GM10266 (cell line): Measurements from ENCODE around the gene COASY.
"Not testable (repeated sequence)": the region's sequence is repeated elsewhere in the genome, so short reads cannot be mapped to it uniquely, and the experiment has no call there.

ENCODE experiments used
- DNase-seq: peaks from one replicate; pipeline ENCODE4 v3.0.0; 2012; ENCODE audit errors: extremely low spot score
- CTCF ChIP-seq: IDR thresholded peaks from 2 replicates; pipeline ENCODE4 v1.5.1; 2012; ENCODE audit warnings: mild to moderate bottlenecking, low read depth; ENCODE audit not compliant: control insufficient read depth, insufficient read depth; ENCODE audit errors: missing control alignments

Gene COASY

DNA sequence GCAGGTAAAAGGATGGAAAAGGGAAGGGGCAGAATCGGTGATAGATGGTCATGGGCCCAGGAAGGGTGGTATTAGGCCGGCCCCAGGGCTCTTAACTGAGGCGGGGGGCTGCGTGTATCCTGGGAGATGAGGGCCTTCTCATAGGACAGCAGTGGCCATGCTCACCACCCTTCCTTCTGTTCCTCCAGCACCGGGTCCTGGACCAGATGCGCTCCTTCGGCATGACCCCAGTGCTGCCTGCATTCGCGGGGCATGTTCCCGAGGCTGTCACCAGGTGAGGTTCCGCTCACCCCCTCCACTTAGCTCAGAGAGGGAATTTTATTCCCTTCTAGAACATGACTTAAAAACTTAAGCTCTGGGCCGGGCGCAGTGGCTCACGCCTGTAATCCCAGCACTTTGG lies 23.5 kb upstream of the COASY start:
- no peak for TF ChIP-seq CTCF
- DNase-seq: no peak

GRCh38 chr17:42540558-42540957 lies 21.4 kb upstream of the COASY start:
- DNase-seq: not testable (repeated sequence)

GRCh38 chr17:42541041-42541833 lies 20.7 kb upstream of the COASY start:
- no peak for DNase-seq
- no peak for TF ChIP-seq CTCF

DNA sequence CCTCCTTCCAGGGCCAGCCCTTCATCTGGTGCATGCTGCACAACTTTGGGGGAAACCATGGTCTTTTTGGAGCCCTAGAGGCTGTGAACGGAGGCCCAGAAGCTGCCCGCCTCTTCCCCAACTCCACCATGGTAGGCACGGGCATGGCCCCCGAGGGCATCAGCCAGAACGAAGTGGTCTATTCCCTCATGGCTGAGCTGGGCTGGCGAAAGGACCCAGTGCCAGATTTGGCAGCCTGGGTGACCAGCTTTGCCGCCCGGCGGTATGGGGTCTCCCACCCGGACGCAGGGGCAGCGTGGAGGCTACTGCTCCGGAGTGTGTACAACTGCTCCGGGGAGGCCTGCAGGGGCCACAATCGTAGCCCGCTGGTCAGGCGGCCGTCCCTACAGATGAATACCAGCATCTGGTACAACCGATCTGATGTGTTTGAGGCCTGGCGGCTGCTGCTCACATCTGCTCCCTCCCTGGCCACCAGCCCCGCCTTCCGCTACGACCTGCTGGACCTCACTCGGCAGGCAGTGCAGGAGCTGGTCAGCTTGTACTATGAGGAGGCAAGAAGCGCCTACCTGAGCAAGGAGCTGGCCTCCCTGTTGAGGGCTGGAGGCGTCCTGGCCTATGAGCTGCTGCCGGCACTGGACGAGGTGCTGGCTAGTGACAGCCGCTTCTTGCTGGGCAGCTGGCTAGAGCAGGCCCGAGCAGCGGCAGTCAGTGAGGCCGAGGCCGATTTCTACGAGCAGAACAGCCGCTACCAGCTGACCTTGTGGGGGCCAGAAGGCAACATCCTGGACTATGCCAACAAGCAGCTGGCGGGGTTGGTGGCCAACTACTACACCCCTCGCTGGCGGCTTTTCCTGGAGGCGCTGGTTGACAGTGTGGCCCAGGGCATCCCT lies 18.5 kb upstream of the COASY start:
- DNase-seq: no peak
- no peak for TF ChIP-seq CTCF

DNA sequence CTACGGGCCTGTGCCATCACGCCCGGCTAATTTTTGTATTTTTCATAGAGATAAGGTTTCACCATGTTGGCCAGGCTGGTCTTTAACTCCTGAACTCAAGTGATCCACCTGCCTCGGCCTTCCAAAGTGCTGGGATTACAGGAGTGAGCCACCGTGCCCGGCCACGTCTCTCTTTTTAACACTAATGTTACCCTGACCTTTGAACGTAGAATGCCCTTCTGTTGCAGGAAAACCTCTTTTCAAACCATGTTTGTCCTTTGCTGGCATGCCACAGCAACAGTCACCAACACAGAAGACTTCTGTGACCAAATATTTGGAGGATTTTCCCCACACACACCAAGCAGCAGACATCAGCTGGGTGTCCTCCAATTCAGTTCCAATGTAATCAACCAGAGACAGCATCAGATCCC lies 17.1 kb upstream of the COASY start:
- TF ChIP-seq CTCF: no peak
- DNase-seq: no peak

- DNase-seq: not testable (repeated sequence)
Measured at GRCh38 chr17:42545755-42546505, 16.0 kb upstream of the COASY start.

DNA sequence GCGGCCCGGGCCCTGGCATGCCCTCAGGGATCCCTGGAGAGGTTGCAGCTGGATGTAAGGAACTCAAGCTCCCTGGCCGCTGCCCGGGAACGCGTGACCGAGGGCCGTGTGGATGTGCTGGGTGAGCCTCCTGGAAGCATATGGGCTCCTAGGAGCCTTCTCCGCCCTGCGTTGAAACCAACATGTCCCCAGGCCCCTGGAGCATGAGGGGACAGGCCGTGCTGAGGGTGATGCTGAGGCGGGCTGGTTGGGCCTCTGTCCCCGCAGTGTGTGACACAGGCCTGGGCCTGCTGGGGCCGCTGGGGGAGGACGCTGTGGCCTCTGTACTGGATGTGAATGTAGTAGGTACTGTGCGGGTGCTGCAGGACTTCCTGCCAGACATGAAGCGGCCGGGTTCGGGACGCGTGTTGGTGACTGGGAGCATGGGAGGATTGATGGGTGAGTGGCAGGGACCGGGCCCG lies 14.9 kb upstream of the COASY start:
- no peak for DNase-seq
- no peak for TF ChIP-seq CTCF
